ENCODE measurements around the gene DHRS2. TPM values are rescaled to one million over a fixed set of nuclear protein-coding genes. Genes with fewer than 3 reads are reported as not detected.

The DHRS2 gene
- total and polyA plus RNA-seq, 2 of the 4 experiments (the other 2 are of a cell fraction): 0.12 to 0.18 TPM

DNA sequence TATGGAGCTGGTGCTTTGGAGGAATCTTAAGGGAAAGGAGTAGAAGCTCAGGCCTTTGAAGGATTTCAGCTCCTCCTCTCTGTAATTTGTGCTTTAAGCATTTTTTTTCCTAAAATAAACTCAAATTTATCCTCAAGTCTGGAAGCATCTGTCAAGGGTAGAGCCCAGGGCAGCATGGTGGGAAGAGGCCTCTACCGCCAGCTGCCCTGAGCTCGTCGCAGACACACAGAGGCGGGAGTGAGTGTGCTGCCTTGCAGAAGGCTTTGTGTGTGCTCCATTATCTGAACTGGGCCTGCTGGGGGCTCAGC is 9.3 kb downstream of the DHRS2 start:
- Histone ChIP-seq H4K8ac (ENCODE audit: low read depth in 2 of 2, low read length in 2 of 2) (no peak overlapping the region), H3K79me1 (ENCODE audit: low read depth in 1 of 2, low read length in 2 of 2) (no peaks in the 10 kb centered on the region), H4K5ac (ENCODE audit: low read depth, low read length) (no peak overlapping the region), H3K36me3 (ENCODE audit: control insufficient read depth, insufficient read depth, low read length) (no peaks in the 10 kb centered on the region), H2AK9ac (replicated peaks; ENCODE audit: low read depth, low read length, poor library complexity) (no peak overlapping the region), H2AFZ (replicated peaks; ENCODE audit: low read length, poor library complexity) (no peak overlapping the region), H2BK20ac (ENCODE audit: low read depth, low read length) (no peak overlapping the region), H2BK120ac (ENCODE audit: low read depth, low read length) (no peak overlapping the region), H3K9me3 (ENCODE audit: control insufficient read depth, insufficient read depth, low read length) (no peaks in the 10 kb centered on the region), H3K4me1 (ENCODE audit: control insufficient read depth, insufficient read depth, low read length) (no peaks in the 10 kb centered on the region), H4K20me1 (ENCODE audit: insufficient read depth, low read length) (no peaks in the 10 kb centered on the region), H2AK5ac (ENCODE audit: low read depth, low read length) (no peak overlapping the region), H3K4me2 (ENCODE audit: low read depth, low read length) (no peak overlapping the region), H3K27me3 (ENCODE audit: control insufficient read depth, insufficient read depth, low read length) (peaks cover 3% of the 10 kb centered on the region), H3K18ac (ENCODE audit: low read depth, low read length) (no peak overlapping the region), H3K4ac (ENCODE audit: low read depth, low read length) (no peak overlapping the region), H3K56ac (ENCODE audit: extremely low read depth, insufficient read depth, low read length) (no peak overlapping the region), H4K91ac (ENCODE audit: insufficient read depth, low read depth, low read length) (no peak overlapping the region), H3K14ac (replicated peaks; ENCODE audit: low read depth, low read length) (no peak overlapping the region), H2BK15ac (ENCODE audit: low read depth, low read length) (no peak overlapping the region), H3K9ac (ENCODE audit: low read depth, low read length) (no peak overlapping the region), H3K4me3 (ENCODE audit: insufficient read depth, low read depth, low read length) (no peak overlapping the region), H3K27ac (ENCODE audit: insufficient read depth, low read length) (no peak overlapping the region), H2BK5ac (ENCODE audit: low read depth, low read length, poor library complexity, severe bottlenecking) (no peak overlapping the region), H3K9me1 (ENCODE audit: insufficient read depth, low read length) (no peaks in the 10 kb centered on the region), H3K23ac (ENCODE audit: low read depth, low read length) (no peak overlapping the region)
- DNase-seq (no peak), ATAC-seq (ENCODE audit: low read depth) (no peak)
- 67% methylated on average over 3 of the region's 4 CpGs; no CpG with 5 or more reads in 1 of the 2 experiments for WGBS, 2 experiments (ENCODE audit: extremely low coverage in 2 of 2, insufficient read length in 1 of 2)
- BruUV-seq (replicated peaks): no TSS peak
- ChIA-PET POLR2A (ENCODE audit: unreplicated experiment) (no interaction called here), CTCF (no interaction called here)
- intact Hi-C loops (cut with micrococcal nuclease): no loop called here
- TF ChIP-seq FOS (IDR thresholded peaks at IDR 0.05; ENCODE audit: low read depth, low read length): no peak
- no peak for TF ChIP-seq MAZ (IDR thresholded peaks at IDR 0.05; ENCODE audit: borderline replicate concordance, low read depth, low read length)
- TF ChIP-seq RFX5 (IDR thresholded peaks at IDR 0.05; ENCODE audit: low read depth, low read length): no peak
- TF ChIP-seq CEBPB (IDR thresholded peaks at IDR 0.05; ENCODE audit: low read depth, low read length): no peak
- TF ChIP-seq, protein P1, sequence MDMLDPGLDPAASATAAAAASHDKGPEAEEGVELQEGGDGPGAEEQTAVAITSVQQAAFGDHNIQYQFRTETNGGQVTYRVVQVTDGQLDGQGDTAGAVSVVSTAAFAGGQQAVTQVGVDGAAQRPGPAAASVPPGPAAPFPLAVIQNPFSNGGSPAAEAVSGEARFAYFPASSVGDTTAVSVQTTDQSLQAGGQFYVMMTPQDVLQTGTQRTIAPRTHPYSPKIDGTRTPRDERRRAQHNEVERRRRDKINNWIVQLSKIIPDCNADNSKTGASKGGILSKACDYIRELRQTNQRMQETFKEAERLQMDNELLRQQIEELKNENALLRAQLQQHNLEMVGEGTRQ (IDR thresholded peaks at IDR 0.05; ENCODE audit: low read depth, low read length): no peak
- TF ChIP-seq MXI1 (IDR thresholded peaks at IDR 0.05; ENCODE audit: borderline replicate concordance, low read depth, low read length): no peak
- no peak for TF ChIP-seq RAD21 (IDR thresholded peaks at IDR 0.05; ENCODE audit: low read length)
- TF ChIP-seq BHLHE40 (IDR thresholded peaks at IDR 0.05; ENCODE audit: low read depth, low read length): no peak
- in situ Hi-C loops (cut with MboI; ENCODE audit: low sequenced_read_pairs): no loop called here
- dilution Hi-C loops (cut with HindIII; ENCODE audit: low sequenced_read_pairs, unreplicated experiment): no loop called here
